IPS DF 4.7 (cell line): Measurements from ENCODE around the gene PAX2.

Experiments
- DNase-seq: peaks from one replicate; pipeline ENCODE4 v3.0.0-alpha.2; 2013; ENCODE audit warnings: low spot score; ENCODE audit errors: extremely low read depth

PAX2 gene

GRCh38 chr10:100723770-100724530 is 21.4 kb upstream of the PAX2 start:
- DNase-seq = no peak

- no peak for DNase-seq
Observed at GRCh38 chr10:100724531-100725027, 20.8 kb upstream of the PAX2 start.

- no peak for DNase-seq
Observed at GRCh38 chr10:100725071-100725471, 20.3 kb upstream of the PAX2 start.

GRCh38 chr10:100725869-100726426 is 19.4 kb upstream of the PAX2 start:
- no peak for DNase-seq

GRCh38 chr10:100727808-100728207 is 17.6 kb upstream of the PAX2 start:
- DNase-seq = no peak

- DNase-seq = no peak
Observed at GRCh38 chr10:100728928-100729861, 16.2 kb upstream of the PAX2 start.

- DNase-seq = no peak
Observed at GRCh38 chr10:100729862-100730724, 15.3 kb upstream of the PAX2 start.

- no peak for DNase-seq
Observed at GRCh38 chr10:100730725-100731406, 14.5 kb upstream of the PAX2 start.

- no peak for DNase-seq
Observed at GRCh38 chr10:100731407-100732240, 13.8 kb upstream of the PAX2 start.

GRCh38 chr10:100732241-100732596 is 13.2 kb upstream of the PAX2 start:
- DNase-seq = no peak

- no peak for DNase-seq
Observed at GRCh38 chr10:100733329-100733728, 12.1 kb upstream of the PAX2 start.

GRCh38 chr10:100734295-100735086 is 10.9 kb upstream of the PAX2 start:
- DNase-seq = no peak

GRCh38 chr10:100735087-100735336 is 10.4 kb upstream of the PAX2 start:
- DNase-seq = no peak

GRCh38 chr10:100735337-100736143 is 9.8 kb upstream of the PAX2 start:
- no peak for DNase-seq

- no peak for DNase-seq
Observed at GRCh38 chr10:100736144-100736808, 9.1 kb upstream of the PAX2 start.

GRCh38 chr10:100736809-100737354 is 8.5 kb upstream of the PAX2 start:
- DNase-seq = no peak

GRCh38 chr10:100737355-100738054 is 7.9 kb upstream of the PAX2 start:
- DNase-seq = no peak
